Activated CD8-positive, alpha-beta memory T cell treated with anti-CD3 and anti-CD28 coated beads for 36 hours (primary cell): ENCODE measurements around the gene LAPTM4A. TPM values are rescaled to one million over a fixed set of nuclear protein-coding genes. Genes with fewer than 3 reads are reported as not detected.
"Not testable (repeated sequence)": the region's sequence is repeated elsewhere in the genome, so short reads cannot be mapped to it uniquely, and the experiment has no call there.

Experiments used
- CTCF ChIA-PET: fragments of 350-600 bp; sonication (Branson Sonifier 250); formaldehyde crosslinking; loops from one replicate; lab custom pipeline; 2021; ENCODE audit warnings: antibody characterized with exemption; lab: Charles Lee
- POLR2A ChIA-PET: fragments of 350-600 bp; sonication (Branson Sonifier 250); formaldehyde crosslinking; loops from one replicate; lab custom pipeline; 2021; ENCODE audit warnings: antibody characterized with exemption; lab: Charles Lee
- total RNA-seq, 2 experiments: library from RNA; stranded (reverse); gene quantifications; one replicate each; pipeline ENCODE4 v1.2.3, GENCODE V29; 2021

LAPTM4A gene
- total RNA-seq, 2 experiments from 2014 or later: 23.9 to 27.5 TPM

DNA sequence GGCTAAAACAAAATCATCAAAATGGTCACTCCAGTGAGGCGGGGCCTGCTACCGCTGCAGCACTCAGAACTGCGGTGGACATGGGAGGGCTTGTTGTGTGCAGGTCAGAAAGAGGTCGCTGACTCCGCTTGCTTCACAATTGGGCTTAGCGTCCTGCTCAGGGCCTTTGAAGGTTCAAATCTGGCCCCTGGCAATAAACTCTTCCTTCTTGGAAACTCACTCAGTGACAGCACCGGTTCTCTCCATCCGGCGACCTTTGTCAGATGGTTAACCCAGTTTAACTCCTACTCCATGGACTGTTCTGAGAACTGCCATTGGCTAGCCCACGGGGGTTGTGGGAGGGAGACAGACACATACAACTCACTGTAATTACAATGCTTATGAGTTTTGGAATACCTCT, 29.0 kb upstream of the LAPTM4A start:
- POLR2A ChIA-PET: no interaction called here

DNA sequence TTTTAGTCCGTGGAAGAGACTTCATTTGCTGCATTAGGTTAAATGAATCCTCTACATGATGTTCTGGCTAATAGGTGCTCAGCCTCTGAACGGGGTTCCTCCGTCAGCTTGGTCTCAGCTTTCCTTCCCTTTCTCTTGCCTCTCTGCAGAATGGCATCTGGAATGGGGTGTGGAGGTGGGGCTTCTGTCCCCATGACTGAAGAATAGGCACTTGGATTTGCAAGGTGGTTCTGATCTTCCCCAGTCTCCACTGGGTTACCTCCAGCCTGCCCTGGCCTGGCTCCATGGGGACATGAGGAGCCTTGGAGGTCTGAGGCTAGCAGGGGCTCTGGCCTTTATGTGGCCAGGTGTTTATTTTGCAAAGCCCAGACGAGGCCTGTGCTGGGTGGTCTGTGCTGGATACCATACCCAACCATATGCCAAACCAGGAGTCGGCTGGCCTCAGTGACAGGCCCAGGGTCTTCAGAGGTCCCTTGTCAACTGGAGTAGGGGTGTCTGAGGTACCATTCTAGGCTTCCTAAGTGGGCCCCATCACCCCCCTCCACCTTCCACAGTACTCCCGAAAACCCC, 28.2 kb upstream of the LAPTM4A start:
- ChIA-PET POLR2A (no interaction called here), CTCF (no interaction called here)

More for the DNA sequence above, 29.0 kb upstream of the LAPTM4A start:
- CTCF ChIA-PET: no interaction called here

DNA sequence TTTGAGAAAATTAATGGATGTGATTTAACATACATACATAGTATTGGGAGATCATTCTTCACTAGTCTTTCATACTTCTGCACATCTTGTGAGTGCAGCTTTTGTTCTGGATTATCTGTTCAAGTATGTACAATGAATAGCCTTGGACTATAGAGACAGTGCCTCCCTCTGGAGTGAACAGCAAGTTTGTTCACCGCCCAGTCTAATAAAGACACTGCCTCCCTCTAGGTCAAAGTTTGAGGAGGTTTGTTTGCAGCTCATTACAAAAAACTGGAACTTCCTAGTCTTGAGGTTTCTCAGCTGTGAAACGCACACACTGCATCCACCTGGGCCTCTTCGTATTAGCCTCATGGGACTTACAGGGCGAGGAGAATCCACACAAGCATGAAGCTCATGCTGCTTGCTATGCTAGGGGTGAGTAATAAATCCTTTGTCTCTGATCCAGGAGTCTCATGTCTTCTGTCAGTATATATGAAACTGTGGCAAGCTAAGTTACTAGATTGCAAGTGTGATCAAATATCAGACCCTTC, 26.0 kb upstream of the LAPTM4A start:
- POLR2A ChIA-PET: no interaction called here
- CTCF ChIA-PET: no interaction called here

DNA sequence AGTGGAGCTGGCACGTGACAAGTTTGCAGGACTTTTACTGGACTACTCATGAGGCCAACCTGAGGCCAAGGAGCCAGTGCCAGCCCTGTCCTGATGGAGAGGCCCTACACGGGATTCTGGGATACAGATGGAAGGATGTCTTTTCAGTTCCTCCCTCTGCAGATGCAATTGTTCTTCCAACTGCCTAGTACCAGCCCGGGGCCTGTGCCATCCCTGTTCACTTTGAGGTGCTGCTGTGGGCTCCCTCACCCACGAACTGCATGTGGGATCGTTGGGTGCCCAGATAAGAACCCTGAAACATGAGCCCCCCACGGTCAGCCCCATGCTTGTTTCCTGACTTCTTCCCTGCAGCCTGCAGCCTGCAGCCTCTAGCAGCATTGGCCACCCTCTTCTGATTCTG, 25.3 kb upstream of the LAPTM4A start:
- ChIA-PET POLR2A (no interaction called here), CTCF (no interaction called here)

DNA sequence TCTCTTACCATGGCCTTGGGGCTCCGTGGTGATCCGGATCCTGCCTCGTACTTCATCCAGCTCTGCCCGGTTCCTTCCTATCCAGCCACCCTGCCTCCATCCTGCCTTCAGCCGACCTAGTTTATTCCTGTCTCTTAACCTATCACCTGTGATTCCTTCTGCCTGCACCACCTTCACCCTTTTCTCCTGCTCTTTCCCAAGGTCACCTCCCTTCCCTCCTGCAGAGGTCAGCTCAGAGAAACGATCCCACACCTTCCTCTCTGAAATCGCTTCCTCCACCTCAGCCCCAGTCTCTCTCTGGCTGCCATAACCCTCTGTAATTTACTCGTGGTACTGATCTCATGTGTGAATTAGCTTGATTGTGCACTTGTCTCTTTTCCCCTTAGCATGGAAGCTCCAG, 23.5 kb upstream of the LAPTM4A start:
- ChIA-PET POLR2A (no interaction called here), CTCF (no interaction called here)

DNA sequence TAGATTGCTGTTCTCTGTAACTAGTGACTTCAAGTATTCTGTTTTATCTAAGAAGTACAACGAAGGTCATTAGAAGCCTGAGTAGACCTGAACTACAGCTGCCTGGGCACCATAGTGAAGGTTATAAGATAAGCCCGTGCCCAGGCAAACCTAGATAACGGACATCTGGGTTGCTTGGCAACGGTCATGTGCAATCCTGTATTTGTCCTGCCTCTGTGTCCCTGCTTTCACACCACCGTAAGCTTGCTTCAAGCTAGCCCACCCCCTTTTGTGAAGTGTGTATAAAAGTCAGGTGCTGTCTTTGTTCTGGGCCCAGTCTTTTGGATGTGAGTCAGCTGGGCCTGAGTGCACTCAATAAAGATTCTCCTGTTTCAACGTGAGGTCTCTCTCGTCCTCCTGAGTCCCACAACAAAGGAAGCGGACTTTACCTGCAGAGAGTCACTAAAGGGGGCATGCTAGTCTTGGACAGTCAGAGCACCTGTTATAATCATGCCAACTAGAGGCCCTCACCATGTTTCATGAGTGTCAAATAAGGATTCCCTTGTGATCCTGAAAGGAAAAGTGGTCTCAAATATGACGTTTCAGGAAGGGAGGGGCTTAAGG, 22.7 kb upstream of the LAPTM4A start:
- POLR2A ChIA-PET: not testable (repeated sequence)

DNA sequence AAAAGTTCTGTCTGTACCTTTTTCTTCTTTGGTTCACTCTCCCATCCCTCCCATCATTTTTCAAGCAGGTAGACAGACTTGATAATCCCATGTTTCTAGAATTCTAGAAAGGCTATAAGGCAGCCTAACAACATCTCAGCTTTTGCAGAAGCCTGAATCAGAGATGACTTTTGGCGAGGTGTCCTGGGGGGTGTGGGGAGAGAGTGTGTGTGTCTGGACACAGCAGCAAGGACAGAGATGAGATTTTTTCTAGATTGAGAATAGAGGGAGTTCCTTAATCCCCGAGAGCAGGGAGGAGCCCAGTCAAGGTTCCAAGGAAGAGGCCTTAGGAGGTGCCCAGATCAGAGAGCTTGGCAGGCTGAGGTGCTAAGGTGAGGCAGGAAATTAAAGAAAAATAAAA, 22.0 kb upstream of the LAPTM4A start:
- POLR2A ChIA-PET: no interaction called here
- CTCF ChIA-PET: no interaction called here

More for the DNA sequence above, 22.7 kb upstream of the LAPTM4A start:
- CTCF ChIA-PET: not testable (repeated sequence)

DNA sequence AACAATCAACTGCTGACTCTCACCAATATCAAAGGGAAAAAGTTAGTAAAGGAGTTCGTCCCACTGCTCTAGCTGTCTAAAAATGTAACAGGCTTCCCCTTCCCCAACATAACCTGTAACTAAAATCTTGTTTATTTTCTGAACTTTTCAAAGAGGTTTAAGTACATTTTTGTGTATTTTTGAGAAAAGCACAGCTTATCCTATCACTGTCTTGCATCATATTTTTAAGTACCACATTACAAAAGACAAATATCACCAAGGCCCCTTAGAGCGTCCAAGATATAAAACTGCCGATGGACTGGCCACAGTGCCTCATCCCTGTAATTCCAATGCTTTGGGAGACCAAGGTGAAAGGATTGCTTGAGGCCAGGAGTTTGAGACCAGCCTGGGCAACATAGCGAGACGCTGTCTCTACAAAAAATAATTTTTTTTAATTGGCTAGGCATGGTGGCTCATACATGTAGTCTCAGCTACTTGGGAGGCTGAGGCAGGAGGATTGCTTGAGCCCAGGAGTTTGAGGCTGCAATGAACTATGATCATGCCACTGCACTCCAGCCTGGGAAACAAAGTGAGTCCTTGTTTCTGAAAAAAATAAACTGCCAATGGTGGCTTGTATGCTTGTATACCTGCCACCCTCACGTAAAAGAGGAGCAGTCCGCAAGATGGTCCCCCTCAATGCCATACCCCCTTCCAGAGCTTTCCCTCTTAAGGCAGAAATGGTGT, 21.2 kb upstream of the LAPTM4A start:
- CTCF ChIA-PET: no interaction called here
- POLR2A ChIA-PET: no interaction called here

DNA sequence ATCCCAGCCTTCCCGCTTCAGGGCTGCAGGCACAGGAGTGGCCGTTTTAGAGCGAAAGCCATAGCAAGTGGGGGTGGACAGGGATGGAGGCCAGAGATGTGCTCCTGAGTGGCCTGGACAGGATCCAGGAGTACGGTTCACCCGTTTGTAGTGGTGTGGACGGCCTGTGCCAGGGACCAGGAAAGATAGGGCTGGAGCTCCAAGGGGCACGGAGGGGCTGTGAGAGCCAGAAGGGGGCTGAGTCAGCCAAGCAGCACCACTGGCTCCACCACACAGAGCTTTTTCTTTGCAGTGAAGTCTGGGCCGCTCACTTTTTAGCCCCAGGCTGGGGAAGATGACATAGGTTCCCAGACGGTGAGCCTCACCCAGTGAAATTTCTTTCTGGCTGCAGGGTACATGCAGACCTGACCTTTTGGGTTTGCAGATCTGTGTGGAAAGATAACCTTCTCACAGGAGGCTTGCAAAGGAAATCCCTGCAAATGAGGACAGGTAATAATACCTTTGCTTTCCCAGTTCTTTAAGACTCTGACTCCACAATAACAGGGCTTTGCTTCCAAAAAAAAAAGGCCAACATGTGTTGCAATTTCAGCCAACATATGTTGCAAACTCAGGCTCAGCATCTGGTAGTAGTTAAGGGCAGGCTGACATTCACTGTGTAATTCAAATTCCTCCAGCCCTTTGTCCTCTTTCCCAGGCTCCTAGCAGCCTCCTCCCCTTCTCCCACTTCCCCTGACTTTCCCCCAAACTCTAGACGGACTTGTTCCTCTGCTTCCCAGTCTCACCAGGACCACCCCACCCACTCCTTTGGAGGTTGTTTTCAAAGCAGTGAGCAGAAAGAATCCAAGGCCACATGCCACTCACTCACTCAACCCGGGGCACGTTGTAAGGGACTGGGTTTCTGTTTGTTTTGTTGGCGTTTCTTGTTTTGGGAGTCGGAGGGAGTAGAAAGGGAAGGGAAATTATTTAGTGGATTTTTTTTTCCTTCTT, 20.3 kb upstream of the LAPTM4A start:
- ChIA-PET CTCF (no interaction called here), POLR2A (no interaction called here)

DNA sequence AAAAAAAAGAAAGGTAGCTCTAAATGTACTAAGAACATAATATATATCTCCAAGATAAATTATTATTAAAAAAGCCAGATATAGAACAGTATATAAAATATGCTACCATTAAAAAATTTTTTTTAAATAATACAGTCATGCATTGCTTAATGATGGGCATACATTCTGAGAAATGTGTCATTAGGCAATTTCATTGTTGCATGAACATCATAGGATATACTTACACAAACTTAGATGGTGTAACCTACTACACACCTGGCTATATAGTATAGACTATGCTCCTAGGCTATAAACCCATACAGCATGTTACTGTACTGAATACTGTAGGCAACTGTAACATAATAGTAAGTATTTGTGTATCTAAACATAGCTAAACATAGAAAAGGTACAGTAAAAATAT, 18.3 kb upstream of the LAPTM4A start:
- ChIA-PET CTCF (no interaction called here), POLR2A (no interaction called here)

DNA sequence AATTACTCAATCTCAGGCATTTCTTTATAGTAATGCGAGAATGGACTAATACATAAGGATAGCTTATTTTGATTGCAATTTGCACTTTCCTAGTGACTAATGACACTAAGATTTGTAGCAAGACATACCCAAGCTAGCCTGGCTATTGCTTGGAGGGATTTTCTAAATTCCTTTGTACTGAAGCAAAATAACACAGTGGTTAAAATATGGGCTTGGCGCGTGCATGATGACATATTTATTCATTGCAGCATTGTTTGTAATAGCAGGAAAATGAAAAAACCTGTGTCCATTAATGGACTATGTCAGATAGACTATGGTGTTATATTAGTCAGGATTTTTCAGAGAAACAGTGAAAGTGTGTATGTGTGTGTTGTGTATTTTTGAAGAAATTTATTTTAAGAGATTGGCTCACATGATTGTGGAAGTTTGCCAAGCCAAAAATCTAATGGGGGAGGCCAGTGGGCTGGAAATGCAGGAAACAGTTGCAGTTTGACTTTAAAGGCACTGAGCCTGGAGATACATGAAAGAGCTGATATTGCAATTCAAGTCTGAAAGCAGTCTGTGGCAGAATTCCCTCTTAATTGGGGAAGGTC, 16.7 kb upstream of the LAPTM4A start:
- ChIA-PET POLR2A (no interaction called here), CTCF (no interaction called here)

DNA sequence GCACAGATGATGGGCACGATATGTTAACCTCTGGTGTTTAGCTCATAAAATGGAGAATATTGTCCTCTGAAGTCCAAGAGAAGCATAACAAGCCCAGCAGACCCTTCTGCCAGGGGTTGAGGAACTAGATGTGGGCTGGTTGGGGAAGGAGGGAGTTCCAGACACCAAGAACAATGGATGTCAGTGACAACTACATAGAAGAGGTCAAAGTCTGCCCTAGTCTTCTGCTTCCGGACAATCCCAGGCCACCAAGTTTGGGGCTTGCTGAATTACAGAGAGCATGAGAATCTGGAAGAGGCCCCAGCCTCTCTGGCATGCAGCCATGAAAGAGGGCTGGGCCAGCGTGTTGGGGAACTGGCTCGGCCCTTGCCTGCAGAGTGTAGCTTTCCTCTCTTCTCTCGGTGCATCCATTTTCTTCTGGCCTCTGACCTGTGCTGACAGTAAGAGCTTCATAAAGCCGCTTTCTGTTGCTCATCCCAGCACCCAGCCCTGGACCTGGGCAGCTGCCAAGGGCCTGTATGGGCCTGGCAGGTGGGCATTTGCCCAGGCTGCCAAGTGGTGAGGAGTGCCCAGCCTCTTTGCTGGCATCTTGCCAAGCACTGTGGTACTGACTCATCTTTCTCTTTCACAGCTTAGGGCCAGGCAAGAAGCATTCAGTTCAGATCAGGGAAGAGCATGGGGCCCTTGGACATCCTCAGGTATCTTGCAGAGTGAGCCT, 14.6 kb upstream of the LAPTM4A start:
- ChIA-PET CTCF (interaction anchor here (1.1 kb wide), 1 partner anchor 53 kb away, joined by 3 read pairs; the partner anchor contains the start of gene MATN3), POLR2A (no interaction called here)

DNA sequence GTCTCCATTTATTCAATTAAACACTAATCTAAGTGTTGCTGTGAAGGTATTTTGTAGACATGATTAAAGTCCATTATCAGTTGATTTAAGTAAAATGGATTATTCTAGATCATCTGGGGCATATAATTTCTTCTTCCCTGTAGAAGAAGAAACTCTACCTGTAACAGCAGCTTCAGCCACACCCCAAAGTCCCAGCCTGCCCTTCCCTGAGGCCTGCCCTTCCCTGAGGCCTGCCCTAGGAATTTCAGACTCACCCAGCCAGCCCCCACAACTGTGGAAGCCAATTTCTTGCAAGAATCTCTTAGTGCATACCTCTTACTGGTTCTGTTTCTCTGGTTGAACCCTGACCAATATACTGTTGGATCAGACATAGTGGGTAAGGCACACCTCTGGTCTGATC, 13.4 kb upstream of the LAPTM4A start:
- ChIA-PET CTCF (no interaction called here), POLR2A (no interaction called here)

DNA sequence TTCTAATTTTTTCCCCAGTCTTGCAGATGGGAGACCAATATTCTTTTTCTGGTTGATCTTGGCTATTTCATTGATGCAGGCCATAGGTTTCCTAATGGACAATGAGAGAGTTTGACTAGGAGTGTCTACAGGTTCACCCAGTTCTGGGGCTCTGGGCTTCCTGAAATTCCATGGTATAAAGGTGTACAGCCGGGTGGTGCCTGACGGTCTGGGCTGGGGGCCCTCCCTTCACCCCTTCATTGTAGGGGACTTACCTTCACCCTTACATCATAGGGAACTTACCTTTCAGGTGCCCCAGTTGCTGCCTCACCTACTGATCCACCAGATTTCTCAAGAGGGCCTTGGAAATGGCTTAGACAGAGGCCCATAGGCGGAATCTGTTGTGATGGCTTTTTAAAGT, 13.0 kb upstream of the LAPTM4A start:
- ChIA-PET POLR2A (no interaction called here), CTCF (no interaction called here)

DNA sequence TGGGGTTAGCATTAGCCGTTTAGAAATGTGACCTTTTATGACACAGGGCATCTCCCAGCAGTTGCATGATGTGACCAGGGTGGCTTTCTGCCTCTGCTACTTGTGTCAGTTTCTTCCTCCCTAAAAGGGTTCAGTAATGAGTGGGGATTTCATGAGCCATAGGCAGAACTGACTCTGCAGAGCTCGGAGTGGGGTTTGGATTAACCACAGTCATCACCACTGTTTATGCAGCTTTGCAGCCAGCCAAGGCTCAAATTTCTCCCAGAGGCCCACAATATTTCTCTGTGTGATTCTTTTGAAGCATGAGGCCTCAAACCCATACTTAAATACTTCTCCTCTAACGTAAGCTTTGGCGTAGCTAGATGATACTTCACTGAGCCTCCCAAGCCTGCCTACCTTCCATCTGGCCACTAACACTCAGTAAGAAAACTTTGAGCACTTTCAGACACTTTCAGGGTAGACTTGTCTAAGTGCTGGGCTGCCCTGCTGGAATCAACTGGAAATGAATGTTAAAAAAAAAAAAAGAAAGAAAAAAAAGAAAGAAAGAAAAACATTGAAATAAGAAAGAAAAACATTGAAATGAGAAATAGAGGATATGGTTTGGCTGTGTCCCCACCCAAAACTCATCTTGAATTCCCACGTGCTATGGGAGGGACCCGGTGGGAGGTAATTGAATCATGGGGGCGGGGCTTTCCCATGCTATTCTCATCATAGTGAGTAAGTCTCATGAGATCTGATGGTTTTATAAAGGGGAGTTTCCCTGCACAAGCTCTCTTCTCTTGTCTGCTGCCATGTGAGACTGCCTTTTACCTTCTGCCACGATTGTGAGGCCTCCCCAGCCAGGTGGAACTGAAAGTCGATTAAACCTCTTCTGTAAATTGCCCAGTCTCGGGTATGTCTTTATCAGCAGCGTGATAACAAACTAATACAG, 11.5 kb upstream of the LAPTM4A start:
- ChIA-PET CTCF (no interaction called here), POLR2A (no interaction called here)

DNA sequence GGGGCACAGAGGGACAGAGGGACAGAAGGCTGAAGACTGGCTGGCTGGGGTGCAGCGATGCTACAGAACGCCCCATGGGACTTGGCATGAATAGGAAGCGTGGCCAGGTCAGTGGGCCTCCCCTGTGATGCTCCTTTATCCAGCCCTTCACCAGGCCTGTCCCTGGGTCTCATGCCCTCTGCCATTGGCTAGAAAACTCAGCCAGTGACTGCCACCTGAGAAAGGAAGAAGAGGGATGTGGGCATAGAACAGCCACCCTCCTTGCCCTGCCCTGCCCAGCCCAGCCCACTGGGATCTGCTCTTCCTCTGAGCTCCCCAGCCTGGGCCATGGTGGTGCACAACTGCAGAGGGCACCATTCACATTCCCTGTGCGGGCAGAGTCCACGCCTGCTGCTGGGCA, 10.5 kb upstream of the LAPTM4A start:
- ChIA-PET POLR2A (no interaction called here), CTCF (no interaction called here)

DNA sequence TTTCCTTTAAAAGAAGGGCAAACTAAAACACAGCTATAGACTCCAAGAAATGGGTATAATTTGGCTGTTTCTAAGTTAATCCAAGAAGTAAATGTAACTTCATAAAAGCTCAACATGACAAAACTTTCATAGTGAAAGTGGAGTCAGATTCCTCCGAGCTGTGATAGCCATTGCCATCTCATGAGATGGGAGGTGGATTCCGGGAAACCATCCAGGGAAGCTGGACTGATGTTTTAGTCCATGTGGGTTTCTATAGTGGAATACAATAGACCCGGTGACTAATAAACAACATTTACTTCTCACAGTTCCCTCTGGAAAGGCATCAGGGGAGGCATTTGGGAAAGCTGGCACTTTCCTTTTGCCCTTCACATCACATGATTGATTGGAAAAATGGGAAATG, 10.0 kb upstream of the LAPTM4A start:
- POLR2A ChIA-PET: no interaction called here
- CTCF ChIA-PET: no interaction called here

DNA sequence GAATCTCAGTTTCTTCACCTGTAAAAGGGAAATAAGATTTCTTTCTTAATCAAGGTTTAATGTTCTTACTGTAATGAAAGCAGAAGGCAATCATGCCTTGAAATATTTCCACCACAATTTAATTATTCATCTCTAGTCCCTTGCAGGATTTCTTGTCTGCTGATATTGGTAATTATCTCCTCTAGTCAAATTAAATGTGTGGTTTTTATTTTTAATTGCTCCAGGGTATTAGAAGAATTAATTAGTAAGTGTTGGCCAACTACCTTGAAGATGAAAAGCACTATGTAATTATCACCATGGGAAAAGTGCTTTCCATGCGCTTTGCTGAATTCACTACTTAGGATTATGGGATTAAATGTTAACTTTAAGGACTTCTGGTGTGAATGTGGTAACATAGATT, 8.7 kb upstream of the LAPTM4A start:
- CTCF ChIA-PET: no interaction called here
- POLR2A ChIA-PET: no interaction called here
